ENCODE measurements around the gene LZTFL1.
"Not testable (repeated sequence)": the region's sequence is repeated elsewhere in the genome, so short reads cannot be mapped to it uniquely, and the experiment has no call there.

Gene LZTFL1

GRCh38 chr3:45864760-45865519, 23.0 kb upstream of the LZTFL1 start:
- DNase-seq: no peak

GRCh38 chr3:45861043-45861719, 19.3 kb upstream of the LZTFL1 start:
- DNase-seq: no peak

- no peak for DNase-seq
These were observed 18.6 kb upstream of the LZTFL1 start for GRCh38 chr3:45860481-45860880.

- no peak for DNase-seq
These were observed 17.1 kb upstream of the LZTFL1 start for GRCh38 chr3:45858809-45859543.

GRCh38 chr3:45857024-45857423, 15.1 kb upstream of the LZTFL1 start:
- DNase-seq: not testable (repeated sequence)

- not testable (repeated sequence) for DNase-seq
These were observed 14.4 kb upstream of the LZTFL1 start for GRCh38 chr3:45856323-45856722.

GRCh38 chr3:45852828-45853227, 10.9 kb upstream of the LZTFL1 start:
- no peak for DNase-seq

GRCh38 chr3:45848392-45848791, 6.5 kb upstream of the LZTFL1 start:
- no peak for DNase-seq

- DNase-seq: no peak
These were observed 2.7 kb upstream of the LZTFL1 start for GRCh38 chr3:45844616-45845015.

- DNase-seq: no peak
These were observed 1.1 kb upstream of the LZTFL1 start for GRCh38 chr3:45842851-45843625.

- DNase-seq: no peak
These were observed 531 bp downstream of the LZTFL1 start for GRCh38 chr3:45841420-45841756.

GRCh38 chr3:45838466-45838865, 3.5 kb downstream of the LZTFL1 start:
- no peak for DNase-seq

- no peak for DNase-seq
These were observed 9.2 kb downstream of the LZTFL1 start for GRCh38 chr3:45832699-45833098.

GRCh38 chr3:45830121-45830520, 11.8 kb downstream of the LZTFL1 start:
- DNase-seq: no peak

GRCh38 chr3:45826908-45827307, 15.0 kb downstream of the LZTFL1 start:
- no peak for DNase-seq

GRCh38 chr3:45826321-45826720, 15.6 kb downstream of the LZTFL1 start:
- no peak for DNase-seq

- no peak for DNase-seq
These were observed 20.8 kb downstream of the LZTFL1 start for GRCh38 chr3:45821127-45821526.

GRCh38 chr3:45819543-45819942, 22.4 kb downstream of the LZTFL1 start:
- DNase-seq: no peak

GRCh38 chr3:45817831-45818522, 23.9 kb downstream of the LZTFL1 start:
- no peak for DNase-seq

GRCh38 chr3:45816544-45816943, 25.4 kb downstream of the LZTFL1 start:
- no peak for DNase-seq

- no peak for DNase-seq
These were observed 27.6 kb downstream of the LZTFL1 start for GRCh38 chr3:45814322-45814721.

Measured in CD4-positive, alpha-beta T cell treated with Interleukin-15 for 1 hour (primary cell).